OCI-LY1 (cell line): ENCODE results near the gene DNAJC15.

Source experiments
- H2AFZ ChIP-seq: fragments of 200-600 bp; sonication (generic), shearing (Covaris generic); 2 replicates; pipeline ENCODE4 v1.6.0; 2014; ENCODE audit warnings: antibody characterized with exemption, mild to moderate bottlenecking, low read length
- H3F3A ChIP-seq: fragments of 200-600 bp; sonication (generic), shearing (Covaris generic); 2 replicates; pipeline ENCODE4 v1.6.0; 2014; ENCODE audit warnings: mild to moderate bottlenecking, antibody characterized with exemption, low read length, moderate library complexity; ENCODE audit not compliant: insufficient read depth
- H3K27ac ChIP-seq: fragments of 200-600 bp; sonication (generic); 2 replicates; pipeline ENCODE4 v1.5.1; 2014; ENCODE audit warnings: low read length, mixed run types, mild to moderate bottlenecking, low read depth; ENCODE audit not compliant: poor library complexity, severe bottlenecking
- H3K27me3 ChIP-seq: fragments of 200-600 bp; sonication (generic); 2 replicates; pipeline ENCODE4 v1.6.0; 2014; ENCODE audit warnings: antibody characterized with exemption, mild to moderate bottlenecking, low read length, moderate library complexity; ENCODE audit not compliant: insufficient read depth
- H3K36me3 ChIP-seq: fragments of 200-600 bp; sonication (generic); 2 replicates; pipeline ENCODE4 v1.6.1; 2014; ENCODE audit warnings: mild to moderate bottlenecking, antibody characterized with exemption, low read length, moderate library complexity, mixed read lengths; ENCODE audit not compliant: insufficient read depth
- H3K4me1 ChIP-seq: fragments of 200-600 bp; sonication (generic); 2 replicates; pipeline ENCODE4 v1.5.1; 2014; ENCODE audit warnings: mild to moderate bottlenecking, low read length, moderate library complexity; ENCODE audit not compliant: insufficient read depth, severe bottlenecking
- H3K4me2 ChIP-seq: fragments of 200-600 bp; sonication (generic), shearing (Covaris generic); 2 replicates; pipeline ENCODE4 v1.6.1; 2014; ENCODE audit warnings: low read length
- H3K4me3 ChIP-seq: fragments of 200-600 bp; sonication (generic); 2 replicates; pipeline ENCODE4 v1.5.1; 2014; ENCODE audit warnings: low read length, low read depth, mild to moderate bottlenecking, mixed read lengths; ENCODE audit not compliant: poor library complexity, severe bottlenecking
- H3K79me2 ChIP-seq: fragments of 200-600 bp; shearing (Covaris generic); 2 replicates; pipeline ENCODE4 v1.6.1; 2016; ENCODE audit warnings: mixed run types, low read length, mixed read lengths; ENCODE audit not compliant: insufficient read depth
- H3K9ac ChIP-seq: fragments of 200-600 bp; sonication (generic), shearing (Covaris generic); 2 replicates; pipeline ENCODE4 v1.6.1; 2014; ENCODE audit warnings: mild to moderate bottlenecking, low read length, mixed read lengths
- H3K9me2 ChIP-seq: fragments of 200-600 bp; sonication (generic), shearing (Covaris generic); 2 replicates; pipeline ENCODE4 v1.6.1; 2014; ENCODE audit warnings: low read depth, mild to moderate bottlenecking, low read length, mixed read lengths
- H3K9me3 ChIP-seq: fragments of 200-600 bp; shearing (Covaris generic); 2 replicates; pipeline ENCODE4 v1.6.1; 2014; ENCODE audit warnings: low read length, mixed read lengths
- H4K20me1 ChIP-seq: fragments of 200-600 bp; sonication (generic), shearing (Covaris generic); 2 replicates; pipeline ENCODE4 v1.6.0; 2016; ENCODE audit warnings: mild to moderate bottlenecking, low read length; ENCODE audit not compliant: insufficient read depth
- EZH2 ChIP-seq: fragments of 200-600 bp; sonication (generic), shearing (Covaris generic); IDR thresholded peaks from 2 replicates; pipeline ENCODE4 v1.8.0; 2017; ENCODE audit warnings: borderline replicate concordance, mixed run types, mild to moderate bottlenecking, antibody characterized with exemption, low read length, moderate library complexity, mixed read lengths
- TF ChIP-seq, protein P1 (sequence below): fragments of 200-600 bp; sonication (generic), shearing (Covaris generic); IDR thresholded peaks from 2 replicates; pipeline ENCODE4 v1.5.1; 2017; ENCODE audit warnings: mild to moderate bottlenecking, antibody characterized with exemption, low read length, moderate library complexity, mixed read lengths

DNAJC15 gene

GRCh38 chr13:43129066-43129465 lies 105.7 kb downstream of the DNAJC15 start:
- Histone ChIP-seq H3K27ac (peak overlapping the region; percentile 99), H3K4me3 (peak overlapping the region; percentile 62), H3F3A (peaks cover 19% of the 10 kb centered on the region; the same call in 1 of the 2 replicates), H3K79me2 (no peaks in the 10 kb centered on the region), H3K9ac (peak overlapping the region; percentile 79), H4K20me1 (no peaks in the 10 kb centered on the region), H3K4me2 (peak overlapping the region; percentile 96), H3K27me3 (no peaks in the 10 kb centered on the region), H2AFZ (no peak overlapping the region; the same call in 1 of the 2 replicates), H3K9me2 (no peaks in the 10 kb centered on the region), H3K36me3 (no peaks in the 10 kb centered on the region), H3K4me1 (peaks cover 82% of the 10 kb centered on the region), H3K9me3 (no peaks in the 10 kb centered on the region)
- TF ChIP-seq, protein P1, sequence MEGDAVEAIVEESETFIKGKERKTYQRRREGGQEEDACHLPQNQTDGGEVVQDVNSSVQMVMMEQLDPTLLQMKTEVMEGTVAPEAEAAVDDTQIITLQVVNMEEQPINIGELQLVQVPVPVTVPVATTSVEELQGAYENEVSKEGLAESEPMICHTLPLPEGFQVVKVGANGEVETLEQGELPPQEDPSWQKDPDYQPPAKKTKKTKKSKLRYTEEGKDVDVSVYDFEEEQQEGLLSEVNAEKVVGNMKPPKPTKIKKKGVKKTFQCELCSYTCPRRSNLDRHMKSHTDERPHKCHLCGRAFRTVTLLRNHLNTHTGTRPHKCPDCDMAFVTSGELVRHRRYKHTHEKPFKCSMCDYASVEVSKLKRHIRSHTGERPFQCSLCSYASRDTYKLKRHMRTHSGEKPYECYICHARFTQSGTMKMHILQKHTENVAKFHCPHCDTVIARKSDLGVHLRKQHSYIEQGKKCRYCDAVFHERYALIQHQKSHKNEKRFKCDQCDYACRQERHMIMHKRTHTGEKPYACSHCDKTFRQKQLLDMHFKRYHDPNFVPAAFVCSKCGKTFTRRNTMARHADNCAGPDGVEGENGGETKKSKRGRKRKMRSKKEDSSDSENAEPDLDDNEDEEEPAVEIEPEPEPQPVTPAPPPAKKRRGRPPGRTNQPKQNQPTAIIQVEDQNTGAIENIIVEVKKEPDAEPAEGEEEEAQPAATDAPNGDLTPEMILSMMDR = no peak
- no peak for TF ChIP-seq EZH2

- peak overlapping the region; percentile 62 for H3K4me3 ChIP-seq
- H3K27ac ChIP-seq = peak overlapping the region; percentile 99
- H3K79me2 ChIP-seq = no peaks in the 10 kb centered on the region
- H3F3A ChIP-seq = peaks cover 19% of the 10 kb centered on the region; the same call in 1 of the 2 replicates
- TF ChIP-seq, protein P1 = no peak
- TF ChIP-seq EZH2 = no peak
- H3K36me3 ChIP-seq = no peaks in the 10 kb centered on the region
- peak overlapping the region; percentile 79 for H3K9ac ChIP-seq
- H4K20me1 ChIP-seq = no peaks in the 10 kb centered on the region
- H3K4me1 ChIP-seq = peaks cover 88% of the 10 kb centered on the region
- H3K27me3 ChIP-seq = no peaks in the 10 kb centered on the region
- no peaks in the 10 kb centered on the region for H3K9me2 ChIP-seq
- no peaks in the 10 kb centered on the region for H3K9me3 ChIP-seq
- peak overlapping the region; percentile 96 for H3K4me2 ChIP-seq
- H2AFZ ChIP-seq = no peak overlapping the region
Observed at GRCh38 chr13:43129511-43130110, 106.2 kb downstream of the DNAJC15 start.

DNA sequence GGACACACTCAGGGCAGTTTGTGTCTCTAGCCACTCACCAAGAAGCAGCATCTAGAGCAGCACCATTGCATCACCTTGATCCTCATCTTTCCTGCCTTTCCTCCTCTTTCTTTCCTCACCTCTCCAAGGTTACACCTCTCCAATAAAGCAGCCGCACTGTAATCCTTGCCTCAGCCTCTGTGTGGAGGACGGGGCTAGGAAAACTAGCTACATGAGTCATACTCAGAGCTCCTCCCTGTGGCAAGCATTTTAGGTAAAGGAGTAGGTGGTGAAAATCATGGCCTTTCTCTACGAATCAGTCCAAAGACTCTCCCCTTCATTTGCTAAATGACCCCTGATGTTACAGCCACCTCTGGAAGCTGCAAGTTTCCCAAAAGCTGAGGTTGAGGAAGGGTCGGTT lies 108.9 kb downstream of the DNAJC15 start:
- H3K79me2 ChIP-seq = no peaks in the 10 kb centered on the region
- peak overlapping the region; percentile 52 for H3K9ac ChIP-seq
- no peak overlapping the region for H2AFZ ChIP-seq
- H3K4me3 ChIP-seq = peak overlapping the region; percentile 17
- H3K27me3 ChIP-seq = no peaks in the 10 kb centered on the region
- peaks cover 19% of the 10 kb centered on the region; the same call in 1 of the 2 replicates for H3F3A ChIP-seq
- no peaks in the 10 kb centered on the region for H3K9me2 ChIP-seq
- H3K27ac ChIP-seq = peak overlapping the region; percentile 99
- H3K9me3 ChIP-seq = no peaks in the 10 kb centered on the region
- H3K4me2 ChIP-seq = peak overlapping the region; percentile 44
- no peaks in the 10 kb centered on the region for H4K20me1 ChIP-seq
- no peak for TF ChIP-seq EZH2
- TF ChIP-seq, protein P1 = peak; percentile 60
- H3K4me1 ChIP-seq = peaks cover 90% of the 10 kb centered on the region
- no peaks in the 10 kb centered on the region for H3K36me3 ChIP-seq
